A549 (cell line): Measurements from ENCODE around the gene SRRM4. TPM values are rescaled to one million over a fixed set of nuclear protein-coding genes. Genes with fewer than 3 reads are reported as not detected.

Source experiments
- ATAC-seq, 2 experiments: fragments of 200-7000 bp in 1 of 2; fragments of >200 bp in 1 of 2; cut with Nextera tagmentation in 1 of 2; cut with Tn5 transposase in 1 of 2; 3 replicates each; pipeline versions ENCODE4 v1.8.0 to v1.9.1; 2018 to 2020; ENCODE audit warnings: mild to moderate bottlenecking in 1 of 2, moderate library complexity in 1 of 2
- CTCF ChIA-PET: fragments of 300-600 bp; sonication (Branson Sonifier 250); formaldehyde crosslinking; extraction: SDS; loops from one replicate; lab custom pipeline; 2021; ENCODE audit warnings: antibody characterized with exemption, inconsistent platforms; lab: Yijun Ruan, JAX
- POLR2A ChIA-PET: fragments of 350-600 bp; formaldehyde crosslinking; extraction: SDS; loops from one replicate; lab custom pipeline; 2021; ENCODE audit warnings: antibody characterized with exemption, inconsistent platforms; lab: Yijun Ruan, JAX
- DNase-seq, 2 experiments: peaks; one replicate each; pipeline versions ENCODE4 v3.0.0 to v3.0.0-alpha.2; 2011 to 2016; ENCODE audit warnings: low read depth in 1 of 2, low spot score in 1 of 2
- FAIRE-seq: peaks from 2 replicates; lab custom pipeline; 2011; peaks lifted over from hg19 to GRCh38; lab: Jason Lieb, UNC
- H3K27ac ChIP-seq, 2 experiments: fragments of >200 bp; sonication (Bioruptor Twin); formaldehyde crosslinking; 3 replicates each; pipeline ENCODE4 v1.5.1; 2016 to 2017
- H3K4me1 ChIP-seq: fragments of >200 bp; sonication (Bioruptor Twin); formaldehyde crosslinking; 3 replicates; pipeline ENCODE4 v1.6.1; 2016
- H3K4me2 ChIP-seq: fragments of >200 bp; sonication (Bioruptor Twin); formaldehyde crosslinking; 3 replicates; pipeline ENCODE4 v1.6.1; 2016
- H3K4me3 ChIP-seq: fragments of >200 bp; sonication (Bioruptor Twin); formaldehyde crosslinking; 3 replicates; pipeline ENCODE4 v1.5.1; 2016
- H3K9me3 ChIP-seq: fragments of >200 bp; sonication (Bioruptor Twin); formaldehyde crosslinking; 3 replicates; pipeline ENCODE4 v1.6.1; 2016
- ATOH8 ChIP-seq: fragments of 250-450 bp; sonication (Bioruptor Pico); IDR thresholded peaks from 2 replicates; pipeline ENCODE4 v1.5.0; 2020; ENCODE audit warnings: low read depth, mild to moderate bottlenecking, moderate library complexity
- BHLHE40 ChIP-seq: IDR thresholded peaks from 2 replicates; pipeline ENCODE4 v1.6.1; 2012; ENCODE audit warnings: low read depth, low read length, inconsistent platforms
- CBX2 ChIP-seq: fragments of 200-600 bp; sonication (generic); IDR thresholded peaks from 2 replicates; pipeline ENCODE4 v1.6.1; 2016; ENCODE audit warnings: low read depth, mild to moderate bottlenecking, borderline replicate concordance
- CHD4 ChIP-seq: fragments of 200-600 bp; sonication (generic); IDR thresholded peaks from 2 replicates; pipeline ENCODE4 v1.6.1; 2016; ENCODE audit warnings: antibody characterized with exemption, mild to moderate bottlenecking, borderline replicate concordance
- EHF ChIP-seq: fragments of 250-450 bp; sonication (Bioruptor Pico); IDR thresholded peaks from 2 replicates; pipeline ENCODE4 v1.5.0; 2020; ENCODE audit warnings: mild to moderate bottlenecking
- ESRRA ChIP-seq: fragments of 150-350 bp; IDR thresholded peaks from 2 replicates; pipeline ENCODE4 v1.6.1; 2014; ENCODE audit warnings: mild to moderate bottlenecking, low read length, borderline replicate concordance
- FOSL2 ChIP-seq, 2 experiments: fragments of 450-650 bp in 1 of 2; fragments of >200 bp in 1 of 2; sonication (Bioruptor Twin) in 1 of 2; formaldehyde crosslinking; IDR thresholded peaks; 2 replicates each; pipeline versions ENCODE4 v1.5.0 to v1.6.1; 2016 to 2020; ENCODE audit warnings: mild to moderate bottlenecking in 1 of 2, moderate library complexity in 1 of 2
- HMGXB4 ChIP-seq: fragments of 250-450 bp; sonication (Bioruptor Pico); IDR thresholded peaks from 2 replicates; pipeline ENCODE4 v1.5.0; 2021; ENCODE audit warnings: mild to moderate bottlenecking, moderate library complexity, borderline replicate concordance
- HOXB13 ChIP-seq: fragments of 250-450 bp; sonication (Bioruptor Pico); IDR thresholded peaks from 2 replicates; pipeline ENCODE4 v1.5.0; 2020; ENCODE audit warnings: low read depth, mild to moderate bottlenecking, moderate library complexity
- KDM5A ChIP-seq: fragments of 200-600 bp; sonication (generic); IDR thresholded peaks from 2 replicates; pipeline ENCODE4 v1.6.1; 2016; ENCODE audit warnings: antibody characterized with exemption, mild to moderate bottlenecking
- MAFK ChIP-seq: fragments of 450-650 bp; IDR thresholded peaks from 2 replicates; pipeline ENCODE4 v1.6.1; 2014; ENCODE audit not compliant: partially characterized antibody
- NFE2L2 ChIP-seq: fragments of 150-350 bp; conservative IDR thresholded peaks from 2 replicates; pipeline ENCODE4 v1.6.1; 2014; ENCODE audit warnings: low read length
- NPAS2 ChIP-seq: fragments of 250-450 bp; sonication (Bioruptor Pico); IDR thresholded peaks from 2 replicates; pipeline ENCODE4 v1.8.0; 2022; ENCODE audit warnings: mild to moderate bottlenecking, moderate library complexity, borderline replicate concordance
- RAD21 ChIP-seq, 2 experiments: fragments of >200 bp in 1 of 2; sonication (Bioruptor Twin) in 1 of 2; formaldehyde crosslinking in 1 of 2; IDR thresholded peaks in 1 of 2; conservative IDR thresholded peaks in 1 of 2; 2 replicates in 1 of 2; 3 replicates in 1 of 2; pipeline ENCODE4 v1.6.1; 2012 to 2018; ENCODE audit warnings: inconsistent platforms in 1 of 2
- RCOR1 ChIP-seq: fragments of 150-350 bp; IDR thresholded peaks from 2 replicates; pipeline ENCODE4 v1.6.1; 2014; ENCODE audit warnings: antibody characterized with exemption, low read length, low read depth
- RFX5 ChIP-seq: fragments of 450-650 bp; IDR thresholded peaks from 2 replicates; pipeline ENCODE4 v1.7.1; 2014; ENCODE audit warnings: antibody characterized with exemption, mild to moderate bottlenecking, moderate library complexity
- SMC3 ChIP-seq: fragments of >200 bp; sonication (Bioruptor Twin); formaldehyde crosslinking; IDR thresholded peaks from 3 replicates; pipeline ENCODE4 v1.6.1; 2018; ENCODE audit warnings: inconsistent platforms
- TFCP2L1 ChIP-seq: fragments of 250-450 bp; sonication (Bioruptor Pico); IDR thresholded peaks from 2 replicates; pipeline ENCODE4 v1.5.0; 2021; ENCODE audit warnings: mild to moderate bottlenecking
- ZNF302 ChIP-seq: fragments of 250-450 bp; sonication (Bioruptor Pico); IDR thresholded peaks from 2 replicates; pipeline ENCODE4 v1.9.0; 2021; ENCODE audit warnings: inconsistent platforms, mild to moderate bottlenecking, moderate library complexity
- ZSCAN20 ChIP-seq: fragments of 250-450 bp; sonication (Bioruptor Pico); IDR thresholded peaks from 2 replicates; pipeline ENCODE4 v1.8.0; 2022; ENCODE audit warnings: mild to moderate bottlenecking, moderate library complexity
- WGBS: methylation state at CpG from one replicate; pipeline ENCODE4 v1.1.6; 2017; ENCODE audit errors: missing lambda C conversion rate; 5-methylcytosine and 5-hydroxymethylcytosine counted together
- polyA plus RNA-seq, 4 experiments: library from polyadenylated mRNA; depleted of rRNA in 3 of 4; stranded (reverse); fragments of >200 nt; fragmentation: RNase III in 1 of 4; extraction: RNeasy Plus Mini Kit Qiagen cat#74134 plus additional on column Dnase treatment in 1 of 4; gene quantifications; 2 replicates in 3 of 4; 3 replicates in 1 of 4; pipeline ENCODE4 v1.2.3, GENCODE V29; 2011 to 2017
- TF ChIP-seq, protein P1 (sequence below): IDR thresholded peaks from 2 replicates; pipeline ENCODE4 v1.6.1; 2012
- TF ChIP-seq, protein P2 (sequence below): fragments of 450-650 bp; IDR thresholded peaks from 2 replicates; pipeline ENCODE4 v1.6.1; 2014; ENCODE audit warnings: antibody characterized with exemption
- TF ChIP-seq, protein P3 (sequence below): fragments of >200 bp; sonication (Bioruptor Twin); formaldehyde crosslinking; IDR thresholded peaks from 2 replicates; pipeline ENCODE4 v1.6.1; 2016

SRRM4 gene
- polyA plus RNA-seq, 2 of the 4 experiments (the other 2 are of a cell fraction) = not detected

DNA sequence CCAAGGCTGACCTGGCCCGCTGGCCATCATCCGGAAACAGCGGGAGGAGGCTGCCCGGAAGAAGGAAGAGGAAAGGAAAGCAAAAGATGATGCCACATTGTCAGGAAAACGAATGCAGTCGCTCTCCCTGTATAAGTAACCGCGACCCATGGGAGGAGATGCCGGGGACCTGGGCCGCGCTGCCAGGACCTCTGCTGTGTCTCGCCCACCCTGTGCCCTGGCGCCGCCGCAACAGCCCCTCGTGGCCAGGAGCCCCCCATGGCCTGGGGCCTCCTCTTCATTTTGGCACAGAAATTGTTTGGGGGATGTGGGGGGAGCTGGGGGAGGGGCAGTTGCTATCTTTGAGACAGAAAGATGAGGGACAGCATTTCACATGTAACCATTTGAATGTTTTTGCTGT is 213.9 kb downstream of the SRRM4 start:
- FAIRE-seq (no peak), ATAC-seq (no peak), DNase-seq (no peak)
- no peaks in the 10 kb centered on the region for H3K4me1 ChIP-seq
- H3K9me3 ChIP-seq = no peaks in the 10 kb centered on the region
- H3K27ac ChIP-seq = no peak overlapping the region
- ChIA-PET CTCF (interaction anchor here (0.6 to 1.6 kb wide), 4 partner anchors 10 to 98 kb away, joined by 3 to 4 read pairs (median 3); no protein-coding TSS in a partner anchor), POLR2A (no interaction called here)
- H3K4me3 ChIP-seq = no peak overlapping the region
- WGBS = 86% methylated on average over 16 of the region's 16 CpGs
- TF ChIP-seq CBX2 (no peak), BHLHE40 (no peak), TFCP2L1 (no peak), NPAS2 (CRISPR knock-in tag) (no peak), MAFK (no peak), FOSL2 (IDR thresholded peaks at IDR 0.05) (no peak), FOSL2 (CRISPR knock-in tag; IDR thresholded peaks at IDR 0.05) (no peak), RCOR1 (no peak)
- TF ChIP-seq, protein P1, sequence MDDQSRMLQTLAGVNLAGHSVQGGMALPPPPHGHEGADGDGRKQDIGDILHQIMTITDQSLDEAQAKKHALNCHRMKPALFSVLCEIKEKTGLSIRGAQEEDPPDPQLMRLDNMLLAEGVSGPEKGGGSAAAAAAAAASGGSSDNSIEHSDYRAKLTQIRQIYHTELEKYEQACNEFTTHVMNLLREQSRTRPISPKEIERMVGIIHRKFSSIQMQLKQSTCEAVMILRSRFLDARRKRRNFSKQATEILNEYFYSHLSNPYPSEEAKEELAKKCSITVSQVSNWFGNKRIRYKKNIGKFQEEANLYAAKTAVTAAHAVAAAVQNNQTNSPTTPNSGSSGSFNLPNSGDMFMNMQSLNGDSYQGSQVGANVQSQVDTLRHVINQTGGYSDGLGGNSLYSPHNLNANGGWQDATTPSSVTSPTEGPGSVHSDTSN = no peak
- no peak overlapping the region for H3K4me2 ChIP-seq

DNA sequence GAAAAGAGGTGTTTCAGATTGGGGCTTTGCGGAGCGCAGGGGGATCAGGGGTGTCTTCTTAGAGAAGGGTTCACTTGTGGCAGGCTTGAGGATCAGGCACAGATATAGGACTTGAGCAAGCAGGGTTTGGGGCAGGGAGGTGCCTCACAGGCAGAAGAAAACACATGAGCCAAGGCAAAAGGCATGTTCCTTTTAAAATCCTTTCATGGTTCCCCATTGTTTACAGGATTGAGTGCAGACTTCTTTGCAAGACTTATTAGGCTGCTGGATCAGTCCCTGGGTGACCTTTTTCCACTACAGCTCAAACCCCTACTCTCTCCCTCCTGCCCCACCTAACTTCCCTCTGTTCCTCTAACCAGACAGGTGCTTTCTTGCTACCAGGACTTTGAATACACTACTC is 217.1 kb downstream of the SRRM4 start:
- DNase-seq = no peak
- ChIA-PET POLR2A (no interaction called here), CTCF (no interaction called here)
- no peak overlapping the region for H3K27ac ChIP-seq
- no peak for FAIRE-seq
- no peaks in the 10 kb centered on the region for H3K4me1 ChIP-seq
- no peak overlapping the region for H3K4me2 ChIP-seq
- no peak for TF ChIP-seq ZNF302 (CRISPR knock-in tag)
- TF ChIP-seq ESRRA = no peak
- TF ChIP-seq CBX2 = no peak
- TF ChIP-seq SMC3 = no peak
- no peak for TF ChIP-seq RFX5
- TF ChIP-seq CHD4 = no peak
- TF ChIP-seq, protein P2, sequence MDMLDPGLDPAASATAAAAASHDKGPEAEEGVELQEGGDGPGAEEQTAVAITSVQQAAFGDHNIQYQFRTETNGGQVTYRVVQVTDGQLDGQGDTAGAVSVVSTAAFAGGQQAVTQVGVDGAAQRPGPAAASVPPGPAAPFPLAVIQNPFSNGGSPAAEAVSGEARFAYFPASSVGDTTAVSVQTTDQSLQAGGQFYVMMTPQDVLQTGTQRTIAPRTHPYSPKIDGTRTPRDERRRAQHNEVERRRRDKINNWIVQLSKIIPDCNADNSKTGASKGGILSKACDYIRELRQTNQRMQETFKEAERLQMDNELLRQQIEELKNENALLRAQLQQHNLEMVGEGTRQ = no peak
- no peak for TF ChIP-seq NFE2L2
- no peak for TF ChIP-seq HOXB13 (CRISPR knock-in tag)
- TF ChIP-seq ATOH8 (CRISPR knock-in tag) = no peak
- TF ChIP-seq, protein P3, sequence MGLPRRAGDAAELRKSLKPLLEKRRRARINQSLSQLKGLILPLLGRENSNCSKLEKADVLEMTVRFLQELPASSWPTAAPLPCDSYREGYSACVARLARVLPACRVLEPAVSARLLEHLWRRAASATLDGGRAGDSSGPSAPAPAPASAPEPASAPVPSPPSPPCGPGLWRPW = no peak
- TF ChIP-seq EHF (CRISPR knock-in tag) = no peak
- no peak for TF ChIP-seq KDM5A
- TF ChIP-seq RAD21 (conservative IDR thresholded peaks at IDR 0.05 in 1 of 2, IDR thresholded peaks at IDR 0.05 in 1 of 2) = no peak
- TF ChIP-seq HMGXB4 (CRISPR knock-in tag) = no peak
- no peak for TF ChIP-seq ZSCAN20
- no peak for TF ChIP-seq TFCP2L1
- no peaks in the 10 kb centered on the region for H3K9me3 ChIP-seq
- 95% methylated on average over 2 of the region's 2 CpGs for WGBS
- H3K4me3 ChIP-seq = no peak overlapping the region
- ATAC-seq = no peak; a peak in 1 of 6 replicates
